Eye (tissue), 1 donor: ENCODE measurements around the gene SLC8A1.
A peak's percentile ranks its signal among the peaks of the same experiment; 100 is the strongest.

ENCODE experiments used
- DNase-seq: peaks from one replicate; pipeline ENCODE4 v3.0.0-alpha.2; 2015

Gene SLC8A1

DNA sequence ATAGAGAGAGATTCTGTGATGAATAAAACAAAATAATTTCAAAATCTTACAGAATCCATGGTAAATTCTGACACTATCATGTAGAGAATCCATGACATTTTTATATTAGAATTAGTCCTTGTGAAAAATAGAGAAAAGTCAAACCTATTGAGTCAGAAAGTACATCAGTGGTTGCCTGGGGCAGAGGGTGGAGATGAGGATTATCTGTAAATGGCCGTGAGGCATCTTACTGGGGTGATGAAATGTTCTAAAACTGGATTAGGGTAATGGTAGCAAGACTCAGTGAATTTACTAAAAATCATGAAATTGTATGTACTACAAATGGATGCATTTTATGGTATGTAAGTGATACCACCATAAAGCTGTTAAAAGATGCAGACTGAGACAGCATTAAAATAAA is 323.1 kb downstream of the SLC8A1 start:
- DNase-seq, result no peak

DNA sequence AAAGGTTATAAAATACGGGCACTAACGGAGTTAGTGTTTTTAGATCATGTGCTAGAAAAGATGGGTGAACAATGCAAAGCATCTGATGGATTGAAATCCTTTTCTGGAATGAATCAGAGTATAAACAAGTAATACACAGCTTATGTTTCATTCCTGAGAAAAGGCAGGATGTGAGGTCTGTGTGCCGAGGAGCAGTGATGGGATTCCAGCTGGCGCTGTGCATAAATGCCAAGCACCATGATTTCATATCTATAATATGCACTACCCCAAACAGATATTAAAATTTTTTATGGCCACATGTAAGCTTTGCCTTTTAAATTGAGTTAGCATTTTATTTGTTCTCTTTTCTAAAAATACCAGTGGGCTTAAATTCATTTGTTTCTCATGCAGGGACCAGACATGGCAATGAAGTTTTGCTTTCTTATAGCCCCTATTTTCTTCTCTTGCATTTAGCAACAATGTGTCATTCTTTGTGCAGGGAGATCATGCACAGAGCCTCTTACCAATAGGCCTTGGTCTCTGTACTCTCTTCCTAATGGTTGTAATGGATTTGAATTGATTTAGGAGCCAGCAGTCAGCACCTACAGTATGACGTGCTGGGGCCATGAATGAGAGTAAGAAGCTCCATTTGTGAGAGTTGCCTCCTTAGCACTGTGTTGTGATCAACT is 323.9 kb downstream of the SLC8A1 start:
- DNase-seq, result peak; percentile 13

DNA sequence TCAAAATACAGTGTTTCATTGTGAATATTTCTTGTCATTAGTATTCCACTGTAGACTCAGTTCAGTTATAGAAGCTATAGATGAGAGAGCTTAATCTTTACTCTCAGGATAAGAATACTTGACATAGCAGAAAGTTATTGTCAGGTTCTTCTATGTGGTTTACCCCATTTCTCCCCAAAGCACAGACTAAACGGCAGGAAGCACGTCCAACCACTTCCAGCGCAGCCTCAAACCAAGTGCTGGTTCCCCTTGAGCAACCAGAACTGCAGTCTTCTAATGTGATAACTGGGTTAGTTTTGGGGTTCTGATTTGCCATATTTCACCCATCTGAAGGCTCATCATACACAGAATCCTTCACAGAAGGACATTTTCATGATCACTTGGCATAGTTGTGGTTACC is 324.7 kb downstream of the SLC8A1 start:
- no peak for DNase-seq

DNA sequence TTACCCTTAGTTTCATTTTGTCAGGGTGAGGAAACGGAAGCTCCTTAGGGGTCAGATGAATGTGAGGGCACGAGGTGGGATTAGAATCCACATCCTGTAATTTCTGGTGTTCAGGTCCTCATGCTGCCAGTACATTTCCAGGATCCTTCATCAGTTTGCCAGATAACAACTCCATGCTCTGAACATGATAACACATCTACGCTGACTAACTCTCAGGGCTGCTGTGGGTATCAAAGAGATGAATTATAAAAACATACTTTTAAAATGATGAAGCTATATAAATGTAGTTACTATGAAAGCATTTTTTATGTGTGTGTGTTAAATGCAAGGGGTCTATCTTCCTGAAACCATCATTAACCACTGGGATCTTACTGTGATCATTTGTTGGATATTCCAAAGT is 325.9 kb downstream of the SLC8A1 start:
- no peak for DNase-seq

DNA sequence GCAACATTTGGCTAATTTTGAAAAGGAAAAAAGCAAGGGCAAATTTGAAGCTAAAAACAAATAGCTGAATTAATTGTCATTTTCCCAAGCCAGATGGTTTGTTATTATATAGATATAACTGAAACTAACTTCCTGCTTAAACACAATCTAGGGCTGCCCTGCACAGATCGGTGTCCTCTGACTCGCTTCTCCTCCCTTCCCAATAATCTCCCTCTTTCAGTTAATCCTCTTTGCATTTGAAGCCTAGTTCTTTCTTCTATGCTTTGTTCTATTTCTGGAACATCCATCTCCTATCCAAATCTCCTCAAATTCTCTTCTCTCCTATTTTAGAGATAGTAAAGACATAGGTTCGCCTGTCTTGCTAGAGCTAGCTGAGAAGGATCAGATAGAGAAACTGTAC is 328.1 kb downstream of the SLC8A1 start:
- DNase-seq, result no peak

DNA sequence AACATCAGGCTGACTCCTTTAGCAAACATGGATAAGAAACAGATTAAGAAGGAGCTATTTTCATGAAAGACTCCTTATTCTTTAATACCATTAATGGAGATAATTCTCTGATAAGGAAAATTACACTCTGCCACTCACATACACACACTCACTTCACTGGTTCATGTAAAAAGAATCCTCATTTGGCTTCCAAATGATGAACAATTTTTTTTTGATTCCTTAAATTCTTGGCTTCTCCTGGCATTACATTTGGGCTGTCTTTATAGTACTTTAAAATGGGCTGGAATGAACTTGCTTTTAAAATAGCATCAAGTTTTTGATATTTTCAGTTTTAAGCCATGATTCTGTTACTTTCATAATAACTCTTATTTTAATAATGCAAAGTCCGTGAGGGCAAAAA is 328.6 kb downstream of the SLC8A1 start:
- no peak for DNase-seq

DNA sequence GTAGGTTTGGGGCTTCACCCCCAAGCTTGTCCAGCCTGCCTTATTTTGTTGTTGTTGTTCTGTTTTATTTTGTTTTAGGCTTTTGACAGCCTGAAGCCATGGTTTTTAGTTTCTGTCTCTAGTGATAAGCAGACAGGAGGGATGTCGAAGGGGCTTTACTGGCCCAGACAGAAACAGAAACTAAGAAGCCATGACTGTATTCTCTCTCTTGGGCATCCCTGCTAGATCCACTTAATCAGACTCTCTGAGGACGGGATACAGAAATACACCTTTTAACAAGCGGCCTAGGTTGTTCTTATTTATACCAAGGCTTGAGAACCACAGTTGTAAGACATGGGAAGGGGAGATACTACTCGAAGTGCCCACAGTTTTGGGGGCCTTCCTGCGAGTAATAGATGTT is 330.9 kb downstream of the SLC8A1 start:
- no peak for DNase-seq

DNA sequence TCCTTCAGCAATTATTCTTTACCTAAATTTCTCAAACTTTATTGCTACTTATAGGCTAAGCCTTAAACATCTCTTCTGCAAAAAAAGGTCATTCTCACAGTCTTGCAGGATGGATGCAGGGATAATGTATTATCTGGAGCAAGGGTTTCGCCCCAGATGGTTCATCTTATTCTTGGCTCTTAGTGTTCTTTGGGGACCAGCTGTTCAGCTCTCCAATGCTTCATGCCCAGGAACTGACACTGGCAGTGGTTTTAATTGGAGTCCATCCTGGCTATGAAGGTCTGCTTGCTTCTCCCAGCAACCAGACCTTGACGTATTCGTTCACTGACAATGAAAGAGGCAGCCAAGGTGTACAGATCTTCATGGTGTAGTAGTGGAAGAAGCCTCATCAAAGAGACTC is 331.9 kb downstream of the SLC8A1 start:
- DNase-seq, result no peak

DNA sequence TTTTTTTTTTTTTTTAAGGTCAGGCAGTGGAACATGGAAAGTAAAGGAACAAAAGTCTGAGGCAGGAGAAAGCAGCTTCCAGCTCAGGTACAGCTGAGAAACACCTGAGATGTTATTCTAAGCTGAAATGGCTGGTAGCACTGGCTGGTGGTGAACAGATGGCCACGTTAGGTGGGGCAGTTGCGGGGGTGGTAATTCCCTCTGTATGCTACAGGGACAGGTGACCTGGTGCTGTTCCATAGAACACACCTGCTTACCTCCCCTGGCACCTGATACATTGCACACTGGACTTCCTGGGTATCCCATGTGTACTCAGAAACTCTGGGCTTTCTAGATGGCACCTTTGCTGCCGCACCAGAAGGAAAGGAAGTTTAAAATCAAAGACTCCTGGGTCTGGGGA is 333.3 kb downstream of the SLC8A1 start:
- no peak for DNase-seq

DNA sequence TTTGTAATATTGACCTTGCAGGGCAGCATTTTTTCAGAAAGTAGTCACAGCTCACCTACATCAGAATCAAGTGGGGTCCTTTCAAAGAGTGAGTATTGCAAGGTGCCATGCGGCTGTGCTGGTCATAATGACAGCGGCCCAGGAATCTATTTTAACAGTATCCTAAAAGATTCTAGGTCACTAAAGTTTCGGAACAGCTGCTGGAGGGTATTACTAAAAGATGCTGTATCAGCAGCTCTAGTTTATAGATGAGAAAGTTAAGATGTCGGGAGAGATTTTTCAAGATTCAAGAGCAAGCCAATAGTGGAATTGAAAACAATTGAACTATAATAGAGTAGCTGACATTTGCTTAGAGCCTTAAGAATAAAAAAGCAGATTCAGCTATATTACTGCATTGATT is 336.0 kb downstream of the SLC8A1 start:
- no peak for DNase-seq

DNA sequence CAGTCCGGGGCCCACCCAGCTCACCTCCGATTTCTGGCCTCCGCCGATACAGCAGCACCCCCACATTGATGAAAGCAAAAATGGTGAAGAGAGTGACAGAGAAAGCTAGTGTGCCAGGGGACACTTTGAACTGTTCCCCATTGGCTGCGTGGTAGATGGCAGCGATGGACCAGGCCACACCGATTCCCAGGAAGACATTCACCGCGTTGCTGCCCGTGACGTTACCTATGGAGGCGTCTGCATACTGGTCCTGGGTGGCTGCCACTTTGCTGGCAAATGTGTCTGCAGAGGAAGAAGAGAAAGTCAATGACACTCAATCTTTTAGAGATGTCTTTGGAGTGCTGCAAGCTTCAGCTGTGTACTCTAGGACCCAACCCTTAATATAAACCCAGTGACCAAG is 336.5 kb downstream of the SLC8A1 start:
- DNase-seq, result no peak

DNA sequence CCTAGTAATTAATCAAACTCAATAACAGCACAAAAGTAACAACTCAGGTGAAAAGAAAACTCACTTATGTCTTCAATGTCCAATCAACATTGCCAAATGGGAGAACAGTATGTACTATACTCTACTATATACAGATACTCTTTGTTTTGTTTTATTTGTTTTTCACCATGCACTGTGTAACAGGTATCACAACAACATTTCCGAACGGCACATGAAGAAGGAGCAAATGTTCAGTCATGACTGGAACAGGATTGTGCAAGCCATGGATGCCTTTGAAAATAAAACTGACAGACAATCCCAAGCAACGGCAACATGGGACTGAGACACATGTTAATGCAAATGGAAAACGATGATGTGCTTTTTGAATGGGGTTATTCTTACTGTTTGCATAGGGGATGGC is 337.9 kb downstream of the SLC8A1 start:
- DNase-seq, result no peak

DNA sequence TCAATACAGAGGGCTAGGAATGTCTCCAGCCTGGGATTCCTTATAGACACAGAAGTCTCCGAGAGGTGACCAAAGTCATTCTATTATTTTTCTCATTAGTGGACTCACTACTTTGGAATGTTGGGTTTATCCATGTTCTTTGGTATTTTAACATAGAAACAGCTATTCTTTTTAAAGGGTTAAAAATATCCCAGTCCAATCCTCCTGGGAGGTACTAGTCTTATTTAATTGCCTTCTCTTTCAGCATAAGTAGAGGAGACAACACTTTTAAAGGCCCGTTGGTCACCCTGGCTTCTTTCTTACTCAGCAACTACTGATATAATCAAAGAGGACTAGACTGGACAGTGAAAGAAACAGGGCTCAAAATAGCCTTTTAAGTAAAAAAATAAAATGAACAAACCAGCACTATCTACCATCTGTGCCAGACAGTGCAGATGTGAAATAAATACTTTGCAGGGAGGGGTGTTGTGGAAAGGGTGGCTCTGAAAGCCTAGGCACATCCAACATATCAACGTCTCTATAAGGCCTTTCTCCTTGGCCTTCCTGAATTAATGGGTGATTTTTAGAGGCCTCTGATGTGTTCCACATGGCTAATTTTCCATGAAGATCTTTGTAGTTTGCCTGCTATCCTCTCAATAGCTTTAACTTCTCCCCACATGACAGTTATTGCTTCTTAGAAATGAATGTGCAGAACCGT is 338.5 kb downstream of the SLC8A1 start:
- no peak for DNase-seq

DNA sequence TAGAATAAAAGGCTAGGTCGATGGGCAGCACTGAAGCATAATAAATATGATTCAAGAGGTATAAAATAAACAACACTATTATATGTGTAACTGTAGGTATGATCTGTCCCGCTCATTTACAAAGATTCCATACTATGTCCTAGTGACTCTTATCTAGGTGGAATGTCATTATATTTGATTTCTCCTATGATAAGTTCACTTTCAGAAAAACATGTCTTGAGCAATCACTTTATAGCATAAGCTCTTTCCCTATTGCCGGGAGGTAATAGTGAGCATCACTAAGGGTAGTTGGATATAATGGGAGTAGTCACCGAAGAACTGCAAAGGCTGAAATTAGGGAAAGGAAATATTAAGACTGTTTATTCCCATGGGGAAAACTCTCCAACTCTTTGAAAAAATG is 342.5 kb downstream of the SLC8A1 start:
- DNase-seq, result no peak

DNA sequence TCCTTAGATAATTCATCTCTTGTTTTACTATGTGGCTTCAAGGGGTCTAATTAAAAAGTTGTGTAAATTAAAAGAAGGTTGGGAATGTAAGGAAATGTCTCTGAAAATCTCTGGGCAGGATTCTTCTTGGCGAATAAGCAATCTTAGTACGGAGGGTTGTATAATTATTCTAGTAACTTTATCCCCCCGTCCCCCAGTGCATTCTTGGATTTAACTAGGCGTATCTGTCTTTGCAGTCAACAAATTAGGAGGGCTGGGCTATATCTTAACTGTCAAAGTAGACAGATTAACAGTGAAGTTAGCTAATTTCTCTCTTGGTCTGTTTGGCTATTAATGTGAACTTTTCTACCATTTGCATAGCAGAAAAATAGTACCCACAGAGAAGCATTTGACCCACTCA is 343.0 kb downstream of the SLC8A1 start:
- no peak for DNase-seq

DNA sequence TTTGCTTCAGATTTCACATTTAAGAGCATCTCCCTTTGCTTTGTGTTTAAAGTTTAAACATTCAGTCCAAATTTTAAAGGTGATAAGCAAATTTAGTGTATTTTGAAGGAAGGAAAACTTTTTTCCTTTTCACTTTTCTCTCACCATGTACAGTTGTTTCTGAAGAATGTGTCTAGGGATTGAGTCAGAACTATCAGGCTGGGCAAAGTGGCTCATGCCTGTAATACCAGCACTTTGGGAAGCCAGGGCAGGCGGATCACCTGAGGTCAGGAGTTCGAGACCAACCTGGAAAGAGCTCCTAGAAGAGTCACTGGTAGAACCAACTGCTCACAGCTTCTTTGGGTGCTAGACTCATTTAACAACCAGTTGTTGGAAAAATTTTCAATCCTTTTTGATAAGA is 345.8 kb downstream of the SLC8A1 start:
- no peak for DNase-seq

DNA sequence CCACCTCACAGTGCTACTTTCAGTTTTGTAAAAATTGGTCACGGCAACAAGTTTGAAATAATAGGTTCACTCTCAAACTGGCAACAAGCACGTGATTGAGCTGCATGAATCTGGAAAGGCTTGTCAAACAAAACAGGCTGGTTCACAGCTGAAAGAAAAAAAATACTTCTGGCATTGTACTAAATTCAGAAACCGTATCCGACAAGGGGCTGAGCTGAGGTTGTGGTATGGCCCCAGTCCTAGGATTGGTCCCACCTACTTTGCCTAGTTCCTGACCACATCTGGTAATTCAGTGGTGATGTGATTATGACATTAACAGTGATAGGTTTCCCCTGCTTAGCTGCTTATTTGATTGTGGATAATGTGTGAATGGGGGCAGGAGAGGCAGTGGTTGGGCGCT is 346.3 kb downstream of the SLC8A1 start:
- no peak for DNase-seq

DNA sequence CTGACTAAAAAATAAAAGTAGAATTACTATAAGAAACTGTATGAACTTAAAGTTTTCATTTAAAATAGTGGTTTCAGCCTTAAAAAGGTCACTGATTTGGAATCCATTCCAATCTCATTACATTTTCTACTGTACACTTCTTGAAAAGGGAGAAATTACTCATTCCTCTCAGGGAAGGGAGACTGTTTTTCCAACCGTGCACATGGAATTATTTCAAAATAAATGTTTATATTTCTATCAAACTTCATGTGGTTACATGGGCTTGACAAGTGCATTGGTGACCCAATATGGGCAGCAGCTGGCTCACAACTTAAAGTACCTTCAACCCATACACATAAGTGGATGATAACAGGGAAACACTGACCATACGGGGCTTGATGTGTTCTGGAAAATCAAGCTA is 348.3 kb downstream of the SLC8A1 start:
- peak; percentile 26 for DNase-seq

DNA sequence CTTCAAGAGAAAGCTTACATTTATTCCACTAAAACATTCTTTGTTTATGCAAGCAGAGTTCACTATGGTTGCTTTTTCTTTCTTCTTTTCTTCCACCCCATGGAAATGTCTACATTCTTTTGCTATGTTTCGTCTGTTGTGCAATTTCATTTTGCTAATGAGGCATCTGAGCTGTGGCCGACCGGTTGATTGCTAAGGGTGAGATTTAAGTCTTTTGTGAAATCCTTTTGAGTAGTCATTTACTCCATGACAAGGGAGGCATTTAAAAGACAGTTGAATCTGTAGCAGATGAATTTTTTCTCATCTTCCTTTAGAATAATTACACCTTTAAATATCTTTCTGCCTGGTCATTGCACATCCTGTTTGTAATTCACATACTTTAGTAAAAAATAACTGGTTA is 348.7 kb downstream of the SLC8A1 start:
- peak; percentile 85 for DNase-seq

DNA sequence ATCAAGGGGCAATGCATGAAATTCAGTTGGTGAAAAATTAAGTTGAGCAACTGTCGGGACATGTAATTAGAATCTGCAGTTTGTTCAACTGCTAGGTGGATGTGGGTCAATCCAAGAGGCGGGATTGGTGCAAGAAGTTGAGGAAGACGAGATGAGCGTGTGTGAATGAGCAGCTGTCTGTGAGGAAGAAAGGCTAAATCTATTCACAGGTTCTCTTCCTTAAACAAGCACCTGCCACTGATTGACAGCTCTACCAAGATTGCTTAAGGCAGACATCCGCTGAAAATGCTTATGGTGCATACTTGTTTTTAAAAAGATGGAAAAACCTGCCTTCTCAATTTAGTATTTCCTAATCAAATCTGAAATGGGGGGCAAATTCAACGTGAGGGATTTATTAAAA is 349.4 kb downstream of the SLC8A1 start:
- peak; percentile 58 for DNase-seq

DNA sequence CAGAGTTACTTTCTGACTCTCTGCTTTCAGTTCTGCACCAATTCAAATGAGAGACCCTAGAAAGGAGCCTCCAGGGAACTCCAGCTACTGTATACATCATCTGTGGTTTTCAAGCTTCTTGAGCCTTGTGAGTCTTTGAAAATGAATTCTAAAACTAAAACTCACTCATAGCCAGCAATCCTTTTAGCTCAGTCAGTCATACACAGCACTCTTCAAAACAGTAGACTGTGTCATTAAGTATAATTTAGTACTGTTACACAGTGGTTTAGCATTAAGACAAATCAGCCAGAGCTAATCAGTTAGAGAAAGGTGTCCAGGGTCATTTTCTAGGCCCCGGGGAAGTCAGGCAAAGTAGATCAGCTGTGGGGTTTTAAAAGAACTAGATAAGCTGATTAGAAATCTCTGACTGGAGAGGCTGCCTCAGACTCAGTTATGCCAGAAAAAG is 350.7 kb downstream of the SLC8A1 start:
- DNase-seq, result peak; percentile 63

DNA sequence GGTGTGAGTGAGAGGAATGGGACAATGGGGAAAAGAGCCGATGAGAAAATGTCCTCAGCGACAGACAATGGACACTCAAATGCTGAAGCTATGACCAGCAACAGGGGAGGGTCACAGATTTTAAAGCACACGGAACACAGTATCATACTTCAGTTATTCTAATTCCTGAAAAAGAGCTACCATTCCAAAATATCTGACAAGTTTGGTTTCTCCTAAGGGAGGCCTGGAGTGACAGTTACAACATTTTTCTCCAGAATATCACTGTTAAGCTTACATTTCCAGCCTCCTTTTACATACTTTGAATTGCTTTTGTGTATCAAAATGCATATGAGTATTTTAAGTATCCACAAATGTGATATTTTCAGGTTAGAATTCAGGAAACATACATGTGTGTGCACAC is 351.2 kb downstream of the SLC8A1 start:
- no peak for DNase-seq

DNA sequence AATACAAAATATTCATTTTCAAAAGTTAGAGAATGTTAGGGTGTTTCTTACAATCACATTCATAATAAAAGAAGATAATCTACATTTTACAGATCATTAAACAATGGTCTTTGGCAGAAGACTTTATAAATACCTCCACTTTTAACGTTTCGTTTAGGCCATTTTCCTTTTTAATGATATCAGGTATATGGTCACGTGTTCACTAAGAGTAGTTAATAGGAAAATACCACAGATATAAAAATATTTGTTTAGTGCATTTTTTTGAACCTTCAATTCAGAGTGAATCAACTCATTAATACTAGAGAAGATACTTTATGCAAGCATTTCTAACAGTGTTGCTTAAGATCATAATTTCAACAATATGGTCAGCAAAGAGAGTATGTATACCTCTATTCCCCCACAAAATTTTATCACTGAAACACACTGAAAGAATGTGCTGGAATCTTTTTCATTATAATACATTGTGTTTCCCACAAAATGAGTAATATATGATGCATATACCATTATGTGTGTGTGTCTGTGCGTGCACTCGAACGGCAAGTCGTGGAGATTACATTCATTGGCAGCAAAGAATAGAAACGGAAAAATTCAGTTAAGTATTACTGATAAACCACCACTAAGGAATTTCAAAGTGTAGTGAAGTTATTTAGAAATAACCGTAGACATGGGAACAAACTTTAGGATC is 353.0 kb downstream of the SLC8A1 start:
- DNase-seq, result no peak

DNA sequence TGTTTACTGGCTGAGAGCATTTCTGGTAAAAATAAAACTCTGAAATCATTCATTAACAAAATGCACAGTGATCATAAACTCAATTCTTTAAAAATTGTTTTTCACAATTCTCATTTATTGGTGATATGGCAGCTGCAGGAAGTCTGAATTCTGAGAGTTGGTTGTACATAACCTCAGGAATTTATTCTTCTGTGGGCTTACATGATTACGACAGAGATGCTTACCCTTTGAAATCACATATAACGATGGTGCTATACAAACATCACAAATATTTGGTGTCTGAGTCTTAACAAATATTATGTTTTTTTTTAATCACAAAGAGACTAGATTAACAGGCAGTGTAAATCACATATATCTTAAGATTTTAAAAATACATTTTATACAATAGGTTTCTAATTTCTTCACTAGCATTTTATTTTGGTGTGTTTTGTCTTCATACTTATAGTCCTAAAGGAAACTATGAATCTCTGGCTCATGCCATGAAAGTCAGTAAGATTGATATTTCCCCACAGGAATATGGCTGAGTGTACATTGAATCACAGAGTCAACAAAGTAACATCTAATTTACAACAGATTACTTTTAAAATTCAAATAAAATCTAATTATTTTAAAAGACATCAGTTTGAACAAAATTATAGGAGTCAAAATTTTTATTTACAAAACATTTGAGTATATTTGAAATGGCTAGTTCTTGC is 354.1 kb downstream of the SLC8A1 start:
- no peak for DNase-seq
